Activated T-helper 1 cell treated with Interleukin-2 at 50 U/mL for 16 hours (primary cell): ENCODE measurements around the gene KCNF1.

Experiments
- DNase-seq: peaks from one replicate; pipeline ENCODE4 v3.0.0-alpha.2; 2020; ENCODE audit warnings: low read depth

Gene KCNF1

DNA sequence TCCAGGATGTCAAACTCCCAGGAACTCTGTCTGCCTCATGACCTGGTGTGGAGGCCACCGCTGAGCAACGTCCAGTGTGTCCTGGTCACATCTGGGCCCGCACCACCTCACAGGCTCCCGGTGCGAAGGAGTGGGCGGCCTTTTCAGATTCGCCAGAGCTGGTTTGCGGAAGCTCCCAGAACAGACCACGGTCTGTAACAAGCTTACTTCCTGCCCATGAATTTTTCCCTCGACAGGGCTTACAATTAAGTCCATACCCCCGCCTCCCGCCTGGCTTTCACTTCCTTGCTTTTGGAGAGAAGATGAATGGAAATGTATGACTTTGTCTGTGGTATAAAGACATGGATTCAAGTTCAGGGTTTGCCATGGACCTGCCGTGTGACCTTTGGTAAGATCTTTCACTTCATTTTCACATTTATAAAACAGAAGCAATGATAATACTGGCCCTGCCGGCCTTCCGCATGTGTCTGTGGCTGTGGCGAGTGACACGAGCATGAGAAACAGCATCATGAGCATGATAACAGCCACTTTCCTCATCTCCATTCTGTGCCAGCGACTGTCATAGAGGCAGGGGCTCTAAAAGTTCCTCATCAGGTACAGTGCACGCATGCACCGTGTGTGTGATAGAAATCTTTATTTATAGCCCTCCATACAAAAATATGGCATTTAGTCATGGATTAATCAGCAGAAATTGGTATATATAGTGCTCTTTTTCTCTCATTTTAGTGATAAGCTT lies 31.0 kb upstream of the KCNF1 start:
- no peak for DNase-seq

- DNase-seq, result no peak
These were observed 29.2 kb upstream of the KCNF1 start for GRCh38 chr2:10882568-10882967.

- DNase-seq, result no peak
These were observed 28.7 kb upstream of the KCNF1 start for GRCh38 chr2:10883066-10883465.

DNA sequence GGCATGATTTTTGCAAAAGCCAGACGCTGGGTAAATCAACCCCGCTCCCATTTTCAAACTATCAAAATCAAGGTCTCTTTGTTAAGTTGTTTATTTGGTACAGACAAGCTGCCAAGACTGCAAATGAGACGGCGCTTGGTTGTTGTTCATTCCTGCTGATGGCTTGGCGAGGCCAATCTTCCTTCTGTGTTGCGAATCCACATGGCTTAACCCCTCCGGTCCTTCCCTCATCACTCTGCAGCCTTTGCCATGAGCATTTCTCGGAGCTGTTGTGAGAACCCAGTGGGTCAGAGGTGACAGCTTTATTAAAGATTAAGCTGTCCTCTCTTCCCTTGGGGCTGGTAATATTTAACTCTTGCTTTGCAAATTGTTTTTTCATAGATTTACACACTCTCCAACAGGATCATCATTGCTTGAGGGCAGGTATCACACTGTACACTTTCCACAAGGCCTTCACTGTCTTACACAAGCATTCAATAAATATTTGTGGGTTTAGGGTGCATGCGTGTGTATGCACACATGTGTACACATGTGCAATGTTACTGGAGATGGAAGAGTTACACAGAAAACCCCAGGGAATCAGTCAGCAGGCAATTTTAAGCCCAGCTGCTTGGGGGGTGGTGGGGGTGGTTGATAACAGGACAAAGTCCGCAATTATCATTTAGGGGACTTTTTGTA lies 27.8 kb upstream of the KCNF1 start:
- DNase-seq, result no peak

DNA sequence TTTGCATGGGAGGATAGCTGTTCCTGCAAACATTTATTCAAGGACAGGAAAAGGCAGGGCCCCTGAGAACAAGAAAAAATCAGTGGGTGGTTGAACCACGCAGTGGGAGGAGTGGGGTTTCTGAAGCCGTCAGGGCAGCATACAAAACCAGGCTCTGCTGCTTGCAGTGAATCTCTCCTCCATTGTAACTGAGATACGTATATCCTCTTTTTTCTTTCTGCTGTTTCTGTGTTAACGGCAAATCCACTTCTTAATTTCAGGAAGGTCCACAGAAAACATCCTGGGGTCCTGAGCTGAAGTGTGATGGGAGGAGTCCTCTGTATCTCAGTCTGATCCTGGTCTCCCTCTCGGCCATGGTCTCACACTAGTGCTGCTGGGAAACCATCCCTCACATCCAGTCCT lies 27.2 kb upstream of the KCNF1 start:
- no peak for DNase-seq

GRCh38 chr2:10885094-10885860 lies 26.5 kb upstream of the KCNF1 start:
- no peak for DNase-seq

DNA sequence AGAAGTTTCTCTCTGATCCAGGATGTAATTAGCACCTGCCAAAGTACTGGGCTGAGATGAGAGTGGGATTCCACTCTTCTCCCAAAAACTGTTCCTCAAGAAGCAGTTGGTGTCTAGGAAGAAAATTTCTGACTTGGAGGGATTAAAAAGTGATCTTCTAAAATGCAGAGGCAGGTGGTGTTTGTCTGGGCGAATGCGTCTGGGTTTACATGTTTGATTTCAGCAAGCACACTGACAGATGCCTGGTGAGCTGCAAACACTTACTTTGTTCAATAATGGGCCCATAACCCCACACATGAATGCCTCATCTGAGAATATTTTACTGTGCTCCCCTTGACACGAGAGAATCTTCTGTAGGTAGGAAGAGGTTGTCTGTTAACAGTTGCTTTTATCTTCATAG lies 24.3 kb upstream of the KCNF1 start:
- no peak for DNase-seq

DNA sequence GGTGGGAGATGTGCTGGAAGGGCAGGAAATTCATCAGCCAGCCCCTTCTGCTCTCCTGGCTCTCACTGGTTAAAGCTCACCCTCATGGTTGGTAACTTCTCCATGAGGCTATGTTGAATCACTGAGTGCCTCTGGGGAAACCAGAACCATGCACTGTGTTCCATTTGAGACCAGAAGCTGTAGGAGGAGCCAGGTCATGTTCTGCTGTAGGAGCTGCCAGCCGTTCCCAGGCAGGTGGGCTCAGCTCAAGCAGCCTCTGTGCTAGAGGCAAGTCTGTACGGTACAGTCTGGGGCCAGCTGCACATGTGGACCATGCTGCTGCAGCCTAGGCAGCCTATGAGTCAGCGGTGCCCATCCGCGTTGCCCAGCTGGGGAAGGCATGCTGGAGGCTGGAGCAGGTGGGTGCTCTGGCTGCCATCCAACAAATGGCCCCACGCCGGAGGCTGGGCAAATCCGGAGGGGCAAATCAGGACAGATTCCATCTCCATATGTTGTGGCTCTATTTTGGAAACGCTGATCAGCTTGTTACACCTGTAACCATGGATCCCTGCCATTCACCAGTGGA lies 22.0 kb upstream of the KCNF1 start:
- DNase-seq, result no peak

GRCh38 chr2:10890706-10891270 lies 20.9 kb upstream of the KCNF1 start:
- no peak for DNase-seq

GRCh38 chr2:10891390-10891789 lies 20.3 kb upstream of the KCNF1 start:
- no peak for DNase-seq

- DNase-seq, result no peak
These were observed 19.9 kb upstream of the KCNF1 start for GRCh38 chr2:10891848-10892247.

GRCh38 chr2:10892316-10892715 lies 19.4 kb upstream of the KCNF1 start:
- no peak for DNase-seq

DNA sequence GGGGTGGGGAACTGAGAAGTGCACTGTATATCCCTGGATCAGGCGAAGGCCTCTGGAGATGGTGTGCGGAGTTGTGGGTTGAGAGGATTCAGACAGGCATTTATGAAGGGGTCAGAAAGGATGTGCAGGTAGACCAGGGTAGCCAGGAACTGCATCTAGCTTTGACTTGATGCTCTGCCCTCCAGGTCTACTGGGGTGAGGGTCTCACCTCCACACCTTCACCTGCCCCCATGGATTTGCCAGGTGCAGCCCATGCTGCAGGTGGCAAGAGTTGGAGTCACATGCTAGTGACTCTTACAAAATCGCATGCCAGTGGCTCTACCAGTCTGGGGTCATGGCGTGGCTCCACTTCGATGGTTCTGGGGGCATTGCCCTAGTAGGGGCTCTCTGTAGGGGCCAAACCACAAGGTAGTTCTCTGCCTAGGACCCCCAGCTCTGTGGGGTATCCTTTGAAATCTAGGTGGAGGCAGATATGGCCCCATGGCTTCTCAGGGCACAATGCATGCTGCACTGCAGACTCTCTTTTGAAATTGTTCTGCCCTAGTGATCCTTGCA lies 18.9 kb upstream of the KCNF1 start:
- DNase-seq, result no peak

DNA sequence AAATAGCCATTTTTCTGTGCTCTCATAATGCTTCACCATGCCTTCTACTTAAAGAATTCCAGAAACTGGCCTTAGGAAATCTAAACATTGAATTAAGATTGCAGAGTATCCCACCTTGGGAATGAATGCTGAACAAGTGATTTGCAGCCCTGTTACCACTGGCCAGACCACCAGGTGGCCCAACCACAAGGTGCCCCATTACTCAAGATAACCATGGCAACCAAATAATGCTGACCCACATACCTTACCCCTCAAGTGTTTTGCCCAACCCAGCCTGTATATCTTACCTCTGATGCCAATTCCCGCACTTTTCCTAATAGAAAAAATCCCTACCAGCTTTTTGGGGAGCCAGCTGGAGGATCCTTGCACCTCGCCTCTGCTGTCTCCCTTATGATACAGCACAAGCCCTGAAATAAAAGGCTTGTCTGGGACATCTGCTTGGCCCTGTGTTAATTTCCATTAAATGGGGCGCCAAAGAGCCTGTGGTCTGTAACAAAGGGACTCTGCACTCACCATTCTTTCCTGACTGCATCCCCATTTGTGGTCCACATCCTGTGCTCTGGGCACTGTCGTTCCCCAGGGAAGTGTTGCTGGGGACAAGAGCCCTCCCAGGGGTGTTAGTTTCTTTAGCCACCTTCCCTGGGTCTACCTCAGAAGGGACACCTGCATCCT lies 17.3 kb upstream of the KCNF1 start:
- no peak for DNase-seq

GRCh38 chr2:10895231-10895630 lies 16.5 kb upstream of the KCNF1 start:
- no peak for DNase-seq

GRCh38 chr2:10897956-10898355 lies 13.8 kb upstream of the KCNF1 start:
- DNase-seq, result no peak

- no peak for DNase-seq
These were observed 11.3 kb upstream of the KCNF1 start for GRCh38 chr2:10900216-10901109.

DNA sequence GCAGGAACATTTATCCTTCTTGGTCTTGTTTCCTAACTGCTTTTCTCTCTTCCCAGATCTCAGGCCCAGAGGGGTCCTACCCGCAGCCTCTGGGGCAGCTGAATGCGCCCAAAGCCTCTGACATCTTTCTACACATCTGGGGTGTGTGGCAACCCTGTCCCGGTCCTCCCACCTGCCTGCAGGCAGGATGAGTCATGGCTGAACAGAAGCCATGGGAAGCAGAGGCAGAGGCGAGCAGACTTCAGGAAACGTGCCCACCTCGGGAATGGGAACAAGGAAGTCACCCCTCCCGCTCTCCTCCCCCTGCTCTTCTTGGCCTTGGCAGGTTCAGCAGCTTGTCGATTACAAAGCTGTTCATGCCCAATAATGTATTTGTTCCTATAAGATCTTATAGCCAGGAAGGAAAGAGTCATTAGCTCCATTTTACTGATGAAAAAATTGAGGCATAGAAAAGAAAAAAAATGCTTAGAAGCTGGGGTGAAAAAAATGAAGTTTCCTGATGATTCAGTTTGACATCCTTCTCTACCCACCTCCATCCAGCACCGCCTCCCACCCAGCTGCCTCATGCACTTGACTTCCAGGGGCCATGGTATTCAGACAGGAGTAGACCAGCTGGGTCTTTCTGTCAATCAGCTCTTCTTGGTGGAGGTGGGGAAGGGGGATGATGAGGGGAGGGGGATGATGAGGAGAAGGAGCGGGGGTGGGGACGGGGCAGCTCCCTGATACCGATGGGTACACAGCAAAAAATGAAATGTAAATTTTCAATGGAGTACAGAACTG lies 10.4 kb upstream of the KCNF1 start:
- DNase-seq, result no peak

DNA sequence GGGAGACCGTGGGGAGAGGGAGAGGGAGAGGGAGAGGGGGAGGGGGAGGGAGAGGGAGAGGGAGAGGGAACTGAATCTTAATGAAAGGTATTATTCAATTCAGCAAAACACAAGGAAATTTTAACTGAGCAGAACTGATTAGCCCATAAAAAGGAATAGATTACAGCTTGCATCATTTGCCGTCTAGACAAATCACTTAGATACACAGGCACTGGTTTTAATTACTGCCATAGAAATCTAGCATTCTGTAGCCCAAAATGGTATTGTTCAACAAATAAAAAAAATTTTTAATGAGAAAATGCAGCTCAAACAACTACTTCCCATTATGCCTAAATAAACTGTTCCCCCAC lies 7.9 kb upstream of the KCNF1 start:
- DNase-seq, result no peak

DNA sequence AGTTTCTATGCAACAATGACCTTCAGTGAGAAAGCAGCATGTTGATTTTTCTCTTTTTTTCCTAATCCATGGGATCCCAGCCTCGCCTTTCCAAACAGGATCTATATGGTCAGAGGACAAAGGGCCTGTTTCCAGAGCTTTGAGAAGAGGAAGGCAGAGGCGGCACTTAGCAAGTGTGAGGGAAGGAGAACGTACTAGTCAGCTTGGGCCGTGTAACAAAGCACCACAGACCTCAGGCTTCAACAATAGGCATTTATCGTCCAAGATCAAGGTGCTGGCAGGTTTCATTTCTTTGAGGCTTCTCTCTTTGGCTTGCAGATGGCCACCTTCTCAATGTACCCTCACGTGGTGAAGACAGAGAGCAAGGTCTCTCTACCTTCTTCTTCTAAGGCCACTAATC lies 7.3 kb upstream of the KCNF1 start:
- DNase-seq, result no peak
